ENCODE data around the gene KIAA1671. TPM values are rescaled to one million over a fixed set of nuclear protein-coding genes. Genes with fewer than 3 reads are reported as not detected.

Gene KIAA1671
- polyA plus RNA-seq, 3 donors = not detected

DNA sequence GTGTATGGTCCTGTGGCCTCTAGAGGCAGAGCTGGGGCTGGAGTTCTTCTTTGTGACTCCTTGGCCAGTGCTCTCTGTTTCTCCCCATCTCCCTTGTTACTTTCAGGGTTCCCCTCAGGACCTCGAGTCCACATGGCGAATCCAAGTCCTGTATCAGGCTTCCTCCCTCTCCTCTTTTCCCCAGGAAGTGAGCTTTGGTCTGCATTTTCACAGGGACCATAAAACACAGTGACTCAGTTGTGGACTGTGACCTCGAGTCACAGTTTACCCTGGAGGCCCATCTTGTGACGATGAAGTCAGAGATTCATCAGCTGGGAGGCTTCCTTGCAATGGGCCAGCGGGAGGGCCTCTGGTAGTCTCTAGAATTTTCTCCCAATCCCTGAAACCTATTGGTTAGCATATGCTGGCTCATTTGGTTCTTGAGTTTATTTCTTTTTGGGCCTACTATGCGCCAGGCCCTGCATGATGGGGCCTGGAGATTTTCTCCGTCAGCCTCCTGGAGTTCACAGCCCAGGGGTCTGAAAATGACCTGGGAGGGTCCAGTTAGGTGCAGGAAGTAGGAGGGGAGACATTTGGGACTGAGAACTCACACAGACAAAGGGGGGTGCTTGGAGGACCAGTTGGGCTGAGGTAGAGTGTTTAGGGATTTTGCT lies 100.8 kb downstream of the KIAA1671 start:
- peaks cover 4% of the 10 kb centered on the region for H3K4me1 Mint-ChIP-seq
- no peaks in the 10 kb centered on the region for H4K20me1 ChIP-seq (ENCODE audit: insufficient read depth, low read length)
- no peak for DNase-seq
- no peaks in the 10 kb centered on the region for H3K36me3 ChIP-seq (replicated peaks in 1 of 2; ENCODE audit: control insufficient read depth in 1 of 2, insufficient read depth in 2 of 2, low read length in 2 of 2)
- intact Hi-C loops (cut with micrococcal nuclease) = loop anchor here (5.0 to 10.0 kb wide), 3 partner anchors 116 to 288 kb away; no protein-coding TSS in a partner anchor
- no peak overlapping the region for H3K4me2 ChIP-seq (replicated peaks; ENCODE audit: extremely low read depth, low read length, poor library complexity, severe bottlenecking)
- peaks cover 5 to 13% (median 9%) of the 10 kb centered on the region in 7 donors for H3K9me3 Mint-ChIP-seq
- no peak overlapping the region for H3K4me3 ChIP-seq (replicated peaks in 1 of 3; ENCODE audit: low read depth in 2 of 3, low read length in 3 of 3)
- no peaks in the 10 kb centered on the region for H3K36me3 Mint-ChIP-seq
- 84% methylated on average over 5 of the region's 7 CpGs for WGBS (ENCODE audit: insufficient coverage)
- H3K4me1 ChIP-seq (ENCODE audit: control insufficient read depth in 1 of 2, insufficient read depth in 2 of 2, low read length in 2 of 2) = peaks cover 0 to 4% of the 10 kb centered on the region in 2 donors
- no peak overlapping the region for H2AFZ ChIP-seq (ENCODE audit: insufficient read depth, low read depth, low read length, poor library complexity, severe bottlenecking)
- no peak overlapping the region for H3K27ac ChIP-seq (ENCODE audit: low read depth in 1 of 2, low read length in 2 of 2)
- H3K9me3 ChIP-seq (replicated peaks in 1 of 2; ENCODE audit: control insufficient read depth in 1 of 2, insufficient read depth in 1 of 2, low read length in 2 of 2) = peaks cover 5% of the 10 kb centered on the region in 2 donors
- H3K27me3 Mint-ChIP-seq (ENCODE audit: low read depth in 3 of 3) = peaks cover 2 to 6% (median 5%) of the 10 kb centered on the region in 3 donors
- no peak overlapping the region for H3K9ac ChIP-seq (ENCODE audit: insufficient read depth, low read length, poor library complexity, severe bottlenecking)
- H3K79me2 ChIP-seq (ENCODE audit: insufficient read depth, low read length) = no peaks in the 10 kb centered on the region
- TF ChIP-seq, protein P1, sequence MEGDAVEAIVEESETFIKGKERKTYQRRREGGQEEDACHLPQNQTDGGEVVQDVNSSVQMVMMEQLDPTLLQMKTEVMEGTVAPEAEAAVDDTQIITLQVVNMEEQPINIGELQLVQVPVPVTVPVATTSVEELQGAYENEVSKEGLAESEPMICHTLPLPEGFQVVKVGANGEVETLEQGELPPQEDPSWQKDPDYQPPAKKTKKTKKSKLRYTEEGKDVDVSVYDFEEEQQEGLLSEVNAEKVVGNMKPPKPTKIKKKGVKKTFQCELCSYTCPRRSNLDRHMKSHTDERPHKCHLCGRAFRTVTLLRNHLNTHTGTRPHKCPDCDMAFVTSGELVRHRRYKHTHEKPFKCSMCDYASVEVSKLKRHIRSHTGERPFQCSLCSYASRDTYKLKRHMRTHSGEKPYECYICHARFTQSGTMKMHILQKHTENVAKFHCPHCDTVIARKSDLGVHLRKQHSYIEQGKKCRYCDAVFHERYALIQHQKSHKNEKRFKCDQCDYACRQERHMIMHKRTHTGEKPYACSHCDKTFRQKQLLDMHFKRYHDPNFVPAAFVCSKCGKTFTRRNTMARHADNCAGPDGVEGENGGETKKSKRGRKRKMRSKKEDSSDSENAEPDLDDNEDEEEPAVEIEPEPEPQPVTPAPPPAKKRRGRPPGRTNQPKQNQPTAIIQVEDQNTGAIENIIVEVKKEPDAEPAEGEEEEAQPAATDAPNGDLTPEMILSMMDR (IDR thresholded peaks at IDR 0.05) = no peak
- H3K27ac Mint-ChIP-seq = no peak overlapping the region
- no peak overlapping the region for H3K4me3 Mint-ChIP-seq
- no peaks in the 10 kb centered on the region for H3K27me3 ChIP-seq (ENCODE audit: control insufficient read depth in 2 of 2, insufficient read depth in 2 of 2, low read length in 2 of 2)

DNA sequence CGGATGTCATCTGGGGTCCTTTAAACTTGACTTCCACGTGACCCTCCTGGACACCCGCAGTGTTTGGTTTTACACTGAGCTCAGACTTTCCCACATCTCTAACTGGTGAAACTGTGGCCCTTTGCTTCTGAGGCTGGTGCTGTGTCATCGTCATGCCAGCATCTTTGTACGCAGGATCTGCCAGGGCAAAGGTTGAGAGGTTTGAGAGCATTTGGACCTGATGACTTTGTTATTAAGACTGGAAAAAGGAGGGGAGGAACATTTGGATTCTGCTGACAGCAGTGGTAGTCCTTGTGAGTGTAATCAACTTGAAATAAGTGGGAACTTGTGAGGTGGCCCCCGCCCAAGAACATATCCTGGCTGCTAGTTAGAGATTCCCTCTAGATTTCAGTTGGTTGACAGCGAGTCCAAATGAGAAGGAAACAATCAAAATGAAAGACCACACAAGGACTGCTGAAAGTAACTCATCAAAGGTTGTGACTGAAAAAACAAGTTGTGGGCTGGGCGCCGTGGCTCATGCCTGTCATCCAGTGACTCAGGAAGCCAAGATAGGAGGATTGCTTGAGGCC lies 102.5 kb downstream of the KIAA1671 start:
- Histone ChIP-seq H3K27ac (ENCODE audit: low read depth in 1 of 2, low read length in 2 of 2) (no peak overlapping the region), H4K20me1 (ENCODE audit: insufficient read depth, low read length) (no peaks in the 10 kb centered on the region), H3K9me3 (replicated peaks in 1 of 2; ENCODE audit: control insufficient read depth in 1 of 2, insufficient read depth in 1 of 2, low read length in 2 of 2) (peaks cover 5% of the 10 kb centered on the region in 2 donors), H2AFZ (ENCODE audit: insufficient read depth, low read depth, low read length, poor library complexity, severe bottlenecking) (no peak overlapping the region), H3K4me2 (replicated peaks; ENCODE audit: extremely low read depth, low read length, poor library complexity, severe bottlenecking) (no peak overlapping the region), H3K9ac (ENCODE audit: insufficient read depth, low read length, poor library complexity, severe bottlenecking) (no peak overlapping the region), H3K4me1 (ENCODE audit: control insufficient read depth in 1 of 2, insufficient read depth in 2 of 2, low read length in 2 of 2) (no peaks in the 10 kb centered on the region), H3K36me3 (replicated peaks in 1 of 2; ENCODE audit: control insufficient read depth in 1 of 2, insufficient read depth in 2 of 2, low read length in 2 of 2) (no peaks in the 10 kb centered on the region), H3K79me2 (ENCODE audit: insufficient read depth, low read length) (no peaks in the 10 kb centered on the region), H3K27me3 (ENCODE audit: control insufficient read depth in 2 of 2, insufficient read depth in 2 of 2, low read length in 2 of 2) (no peaks in the 10 kb centered on the region), H3K4me3 (replicated peaks in 1 of 3; ENCODE audit: low read depth in 2 of 3, low read length in 3 of 3) (no peak overlapping the region)
- Mint-ChIP-seq H3K27ac (peak overlapping the region in 1 of 7 donors; percentile 37), H3K27me3 (ENCODE audit: low read depth in 3 of 3) (peaks cover 2 to 7% (median 6%) of the 10 kb centered on the region in 3 donors), H3K9me3 (peaks cover 5 to 13% (median 9%) of the 10 kb centered on the region in 7 donors), H3K4me3 (no peak overlapping the region), H3K4me1 (no peaks in the 10 kb centered on the region), H3K36me3 (no peaks in the 10 kb centered on the region)
- TF ChIP-seq, protein P1 (IDR thresholded peaks at IDR 0.05) = no peak
- DNase-seq = no peak
- intact Hi-C loops (cut with micrococcal nuclease) = loop anchor here (5.0 to 10.0 kb wide), 3 partner anchors 118 to 290 kb away; no protein-coding TSS in a partner anchor
- 73% methylated on average over 5 of the region's 9 CpGs for WGBS (ENCODE audit: insufficient coverage)

Data from CD14-positive monocyte (primary cell).